Thyroid gland (tissue), 4 donors: ENCODE data around the gene C7.

Experiments
- CTCF ChIP-seq, 6 experiments: fragments of 200-600 bp in 3 of 6; fragments of 450-650 bp in 3 of 6; sonication (generic) in 3 of 6; IDR thresholded peaks; one replicate each; pipeline ENCODE4 v1.5.1; 2016 to 2019; ENCODE audit warnings: antibody characterized with exemption in 6 of 6, mild to moderate bottlenecking in 2 of 6, inconsistent platforms in 1 of 6, moderate library complexity in 1 of 6
- POLR2A ChIP-seq, 2 donors: fragments of 450-650 bp; IDR thresholded peaks; one replicate each; pipeline ENCODE4 v1.6.1; 2017; ENCODE audit warnings: antibody characterized with exemption in 2 of 2, mild to moderate bottlenecking in 2 of 2, moderate library complexity in 1 of 2

GRCh38 chr5:41004931-41005330 is 95.6 kb downstream of the C7 start:
- TF ChIP-seq CTCF (IDR thresholded peaks at IDR 0.05) = no peak
- TF ChIP-seq POLR2A (IDR thresholded peaks at IDR 0.05) = no peak
